Glomerular endothelial cell (primary cell): ENCODE measurements around the gene FANCB. TPM values are rescaled to one million over a fixed set of nuclear protein-coding genes. Genes with fewer than 3 reads are reported as not detected.

ENCODE experiments used
- DNase-seq: peaks from one replicate; pipeline ENCODE4 v3.0.0-alpha.2; 2011; ENCODE audit warnings: low read depth, low spot score; ENCODE audit errors: extremely low read depth
- total RNA-seq: library from RNA; depleted of rRNA; stranded (reverse); fragments of >200 nt; gene quantifications from 2 replicates; pipeline ENCODE4 v1.2.3, GENCODE V29; 2015

FANCB gene
- 1.5 TPM in 2 replicates for total RNA-seq

- peak; percentile 54 for DNase-seq
Observed at GRCh38 chrX:14872851-14873675, at the start of gene FANCB, which contains the start of gene MOSPD2. Gene FANCB (minus strand): TSS chrX:14873069. CDS start chrX:14865510, 7,559 bp downstream. Gene MOSPD2 (plus strand): TSS chrX:14873421. CDS start chrX:14873529, 108 bp downstream.

DNA sequence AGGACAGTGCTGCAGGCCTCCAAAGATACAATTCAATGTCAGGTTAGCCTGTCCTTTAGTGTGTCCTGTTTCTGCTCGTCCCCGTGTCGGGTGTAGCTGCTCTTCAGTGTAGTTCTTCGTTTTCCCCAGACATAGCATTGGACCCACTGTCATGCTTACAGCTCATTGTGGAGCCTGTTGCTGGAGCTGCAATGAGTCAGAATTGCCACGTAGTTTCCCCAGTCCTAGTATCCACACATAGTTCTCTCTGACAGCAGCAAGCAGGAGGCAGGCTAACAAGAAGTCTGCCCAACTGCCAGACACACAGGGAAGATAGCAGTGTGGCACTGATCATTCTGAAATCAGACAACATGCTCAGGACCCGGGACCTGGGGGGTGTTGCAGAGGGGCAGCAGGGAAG, 49.6 kb upstream of the FANCB start:
- no peak for DNase-seq

- no peak for DNase-seq
Observed at GRCh38 chrX:14920196-14920595, 47.3 kb upstream of the FANCB start.

DNA sequence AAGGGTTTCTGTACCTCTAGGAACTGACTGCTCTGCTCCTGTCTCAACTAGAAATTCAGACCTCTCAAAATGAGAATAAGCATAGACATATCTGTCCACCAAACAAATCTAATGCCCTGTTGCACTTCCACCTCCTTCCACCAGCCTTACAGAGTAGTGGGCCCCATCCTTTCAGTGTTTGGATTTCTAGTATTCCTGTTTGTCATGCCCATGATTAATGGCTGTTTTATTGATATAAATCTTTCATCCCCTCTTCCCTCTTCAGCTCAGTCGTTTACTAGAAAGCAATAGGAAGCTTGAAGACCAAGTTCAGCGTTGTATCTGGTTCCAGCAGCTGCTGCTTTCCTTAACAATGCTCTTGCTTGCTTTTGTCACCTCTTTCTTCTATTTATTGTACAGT, 46.5 kb upstream of the FANCB start:
- no peak for DNase-seq

- no peak for DNase-seq
Observed at GRCh38 chrX:14916017-14916674, 43.3 kb upstream of the FANCB start.

DNA sequence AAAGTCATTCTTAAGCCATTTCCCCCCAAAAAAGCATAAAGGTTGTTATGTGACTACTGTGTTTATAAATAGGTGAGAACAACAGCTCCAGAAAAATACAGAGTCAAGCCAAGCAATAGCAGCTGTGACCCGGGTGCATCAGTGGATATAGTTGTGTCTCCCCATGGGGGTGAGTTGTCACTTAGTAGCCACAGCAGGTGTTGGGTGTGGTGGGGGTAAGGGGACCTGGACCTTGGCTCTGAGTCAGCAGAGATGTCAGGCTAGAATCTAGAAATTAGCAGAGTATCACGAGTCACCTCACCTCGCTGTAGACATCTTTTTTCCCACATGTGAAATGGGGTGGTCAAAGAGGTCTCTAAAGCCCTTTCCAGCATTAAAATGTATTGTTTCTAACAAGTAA, 42.7 kb upstream of the FANCB start:
- no peak for DNase-seq

- no peak for DNase-seq
Observed at GRCh38 chrX:14913241-14913640, 40.4 kb upstream of the FANCB start.

DNA sequence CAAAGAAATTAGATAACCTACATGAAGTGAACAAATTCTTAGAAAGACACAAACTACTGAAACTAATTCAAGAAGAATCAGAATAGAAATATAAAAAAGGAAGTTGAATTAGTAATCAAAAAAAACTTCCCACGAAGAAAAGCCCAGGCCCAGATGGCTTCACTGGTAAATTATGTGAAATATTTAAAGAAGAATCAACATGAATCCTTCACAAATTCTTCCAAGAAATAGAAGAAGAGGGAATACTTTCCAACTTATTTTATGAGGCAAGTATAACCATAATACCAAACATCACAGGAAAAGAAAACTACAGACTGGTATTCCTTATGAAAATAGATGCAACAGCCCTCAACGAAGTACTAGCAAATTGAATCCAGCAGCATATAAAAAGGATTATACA, 31.0 kb upstream of the FANCB start:
- DNase-seq = no peak

DNA sequence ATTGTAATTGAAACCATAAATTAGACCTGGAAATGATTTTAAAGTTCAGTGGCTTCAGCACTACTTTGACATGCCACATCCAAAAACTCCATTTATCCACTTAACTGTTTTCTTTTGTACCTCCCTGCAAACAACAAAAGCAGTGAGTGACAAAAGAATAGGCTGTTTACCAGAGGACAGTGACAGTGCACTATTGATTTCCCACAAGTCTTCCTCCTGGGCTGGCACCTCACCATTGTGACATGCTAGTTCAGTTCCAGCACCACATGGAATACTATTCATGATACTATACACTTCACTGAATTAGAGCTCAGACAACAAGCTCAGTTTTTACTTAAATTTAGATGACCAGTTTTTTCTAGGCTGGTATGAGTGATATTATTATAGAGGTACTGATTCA, 29.7 kb upstream of the FANCB start:
- DNase-seq = no peak

DNA sequence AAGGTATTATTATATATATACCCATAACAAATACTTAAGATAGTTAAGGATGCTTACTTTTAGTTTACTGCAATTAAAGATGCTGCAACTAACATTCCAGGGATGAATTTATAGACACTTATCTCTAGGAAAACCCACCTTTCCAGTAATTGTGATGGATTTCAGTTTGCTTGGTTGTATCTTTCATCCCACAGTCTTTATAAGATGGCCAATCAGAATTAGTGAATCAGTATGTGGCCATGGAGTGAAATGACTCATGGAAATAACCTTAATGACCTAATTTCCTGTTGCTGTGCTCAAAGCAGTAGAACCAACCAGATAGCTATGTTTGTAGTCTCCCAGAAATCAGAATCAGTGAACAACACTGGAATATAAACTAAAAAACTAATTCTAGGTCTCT, 26.7 kb upstream of the FANCB start:
- DNase-seq = peak; percentile 33

DNA sequence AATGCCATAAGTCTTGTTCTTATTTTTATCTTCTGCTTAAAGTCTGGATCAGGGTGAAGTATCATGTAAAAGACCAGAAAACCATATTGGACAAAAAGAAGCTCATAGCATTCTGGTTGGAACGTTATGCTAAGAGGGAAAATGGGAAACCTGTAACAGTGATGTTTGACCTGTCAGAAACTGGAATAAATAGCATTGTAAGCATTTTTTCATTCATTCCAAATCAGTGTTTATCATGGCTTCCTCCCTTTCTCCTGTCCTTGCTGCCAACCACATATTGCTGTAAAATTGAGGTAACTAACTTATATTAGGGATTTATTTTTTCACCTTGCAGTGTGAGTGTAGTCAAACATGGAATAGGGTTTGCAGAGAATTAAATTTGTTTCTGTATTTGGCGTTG, 24.2 kb upstream of the FANCB start:
- DNase-seq = no peak

DNA sequence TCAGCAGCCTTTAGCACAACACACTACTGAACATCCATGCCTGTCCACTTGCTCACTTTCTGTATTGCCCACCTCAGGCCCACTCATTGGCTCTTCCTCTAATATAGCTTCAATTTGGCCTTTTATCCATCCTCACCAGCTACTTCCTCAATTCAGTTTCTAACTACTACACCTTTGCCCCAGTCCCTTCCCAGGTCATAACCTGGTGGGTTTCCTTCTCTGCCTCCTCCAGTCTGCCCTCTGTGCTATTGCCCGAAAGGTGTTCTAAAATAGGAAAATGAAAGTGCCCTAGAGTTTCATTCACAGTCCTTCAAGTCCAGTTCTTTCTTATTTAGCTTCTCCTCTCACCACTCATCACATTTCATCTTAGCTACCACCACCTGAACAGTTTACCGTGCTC, 23.4 kb upstream of the FANCB start:
- no peak for DNase-seq

GRCh38 chrX:14886252-14886651, 13.4 kb upstream of the FANCB start:
- no peak for DNase-seq

DNA sequence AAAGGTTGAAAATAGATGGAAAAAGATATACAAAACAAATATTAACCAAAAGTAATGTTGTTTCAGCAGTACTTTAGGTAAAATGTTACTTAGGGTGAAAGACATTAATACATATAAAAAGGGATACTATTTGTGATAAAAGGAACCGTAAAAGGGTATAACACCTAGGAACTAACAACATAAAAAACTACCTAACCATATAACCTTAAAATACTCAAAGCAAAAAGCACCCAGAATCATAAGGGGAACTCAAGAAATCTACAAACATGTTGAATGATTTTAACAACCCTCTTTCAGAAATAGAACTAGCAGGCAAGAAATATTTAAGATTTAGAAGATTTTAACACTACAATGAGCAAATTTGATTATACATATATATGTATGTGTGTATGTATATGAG, 11.8 kb upstream of the FANCB start:
- DNase-seq = no peak

- DNase-seq = no peak
Observed at GRCh38 chrX:14883826-14884225, 11.0 kb upstream of the FANCB start.

DNA sequence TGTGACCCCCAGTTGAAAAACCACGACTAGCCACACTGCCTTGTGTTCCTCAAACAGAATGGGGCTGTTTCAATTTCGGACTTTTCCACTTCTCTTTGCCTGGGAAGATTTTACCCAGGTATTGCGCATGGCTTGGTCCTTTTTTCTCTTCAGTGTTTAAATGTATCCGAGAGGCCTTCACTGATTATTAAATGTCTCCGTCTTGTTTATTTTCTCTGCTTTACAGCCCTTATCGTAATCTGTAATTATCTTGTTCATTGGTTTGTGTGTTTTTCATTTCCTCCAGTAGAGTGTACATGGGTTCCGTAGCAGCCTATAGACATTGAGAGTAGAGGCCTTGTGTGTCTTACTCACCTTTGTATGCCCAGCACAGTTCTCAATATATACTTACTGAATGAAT, 2.8 kb upstream of the FANCB start:
- DNase-seq = no peak

DNA sequence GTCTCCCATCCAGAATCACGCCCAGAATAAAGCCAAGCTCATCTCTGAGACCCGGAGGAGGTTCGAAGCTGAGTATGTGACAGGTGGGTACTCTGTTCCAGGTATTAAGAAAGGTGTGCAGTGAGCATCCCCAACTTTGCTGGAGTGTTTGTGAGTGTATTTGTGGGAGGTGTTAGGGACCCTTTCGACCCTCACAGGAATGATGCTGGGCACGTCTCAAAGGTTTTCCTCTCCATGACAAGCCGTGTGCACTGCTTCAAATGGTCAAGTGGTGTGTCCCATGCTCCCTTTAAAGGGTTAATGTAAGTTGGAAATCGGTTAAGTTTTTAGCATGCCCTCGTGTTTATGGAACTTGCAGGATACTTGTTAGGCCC, 794 bp upstream of the FANCB start:
- no peak for DNase-seq

GRCh38 chrX:14872355-14872754, 514 bp downstream of the FANCB start:
- DNase-seq = no peak

- no peak for DNase-seq
Observed at GRCh38 chrX:14871767-14872166, 1.1 kb downstream of the FANCB start.

DNA sequence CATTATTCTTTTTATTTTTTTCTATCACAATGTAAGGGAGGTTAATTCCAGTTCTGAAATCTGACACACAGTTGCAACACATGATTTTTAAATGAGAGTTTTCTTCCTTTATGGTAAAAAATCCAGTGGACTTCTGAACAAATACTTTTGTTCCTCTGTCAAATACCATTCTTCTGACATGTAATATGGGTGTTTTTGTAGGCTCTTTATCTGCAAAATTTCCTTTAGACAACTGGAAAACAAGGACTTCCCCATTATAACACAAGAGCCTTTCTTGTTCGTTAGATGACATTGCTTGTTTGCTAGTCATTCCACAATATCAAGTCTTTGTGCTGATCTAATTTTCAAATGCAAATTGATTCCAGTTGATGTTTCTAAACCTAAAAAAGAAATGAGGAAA, 7.7 kb downstream of the FANCB start:
- no peak for DNase-seq

GRCh38 chrX:14864631-14865030, 8.2 kb downstream of the FANCB start:
- no peak for DNase-seq

DNA sequence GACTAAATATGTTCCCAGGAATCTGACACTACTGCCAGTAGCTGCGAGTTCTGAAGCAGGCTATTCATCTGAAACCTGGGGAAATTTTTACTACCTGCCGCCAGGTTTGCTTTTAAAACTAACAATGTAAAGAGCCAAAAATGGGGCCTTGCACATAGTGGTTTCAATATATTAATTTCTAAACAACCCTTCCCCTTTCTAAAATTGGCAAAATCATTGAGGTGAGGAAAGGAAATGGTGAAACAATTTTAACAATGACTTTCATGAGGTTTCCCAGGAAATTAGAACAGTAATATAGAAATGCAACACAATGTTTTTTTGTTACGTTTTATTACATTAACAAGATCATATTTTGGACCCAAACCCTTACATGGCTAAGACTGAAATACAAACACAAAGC, 21.3 kb downstream of the FANCB start:
- no peak for DNase-seq
